ENCODE measurements around the gene GRIK2.

GRIK2 gene

DNA sequence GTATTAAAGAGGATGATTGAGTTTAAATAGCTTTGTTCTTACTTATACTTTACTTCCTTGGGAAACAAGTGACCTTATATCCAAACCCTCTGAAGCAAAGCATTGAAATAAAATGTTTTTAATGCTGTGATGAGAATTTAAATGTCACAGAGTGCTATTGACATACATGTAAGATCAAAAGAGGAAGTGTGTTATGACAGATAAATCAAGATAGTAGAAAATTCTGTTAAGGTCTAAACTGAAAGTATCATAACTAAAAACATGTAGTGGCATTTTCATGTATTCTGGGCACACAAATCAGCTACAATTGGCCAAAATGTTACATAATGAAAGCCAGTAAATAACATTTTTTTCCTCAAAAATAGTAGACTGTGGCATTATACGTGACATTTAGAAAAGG, 318.0 kb downstream of the GRIK2 start:
- DNase-seq (ENCODE audit: low read depth in 2 of 3, low spot score in 2 of 3): no peak

GRCh38 chr6:101716387-101716786, 322.9 kb downstream of the GRIK2 start:
- no peak for DNase-seq (ENCODE audit: low read depth in 2 of 3, low spot score in 2 of 3)

GRCh38 chr6:101716810-101717209, 323.3 kb downstream of the GRIK2 start:
- DNase-seq (ENCODE audit: low read depth in 2 of 3, low spot score in 2 of 3): no peak

GRCh38 chr6:101719521-101719920, 326.0 kb downstream of the GRIK2 start:
- DNase-seq (ENCODE audit: low read depth in 2 of 3, low spot score in 2 of 3): no peak

GRCh38 chr6:101722471-101722870, 329.0 kb downstream of the GRIK2 start:
- DNase-seq (ENCODE audit: low read depth in 2 of 3, low spot score in 2 of 3): no peak

GRCh38 chr6:101722991-101723579, 329.6 kb downstream of the GRIK2 start:
- no peak for DNase-seq (ENCODE audit: low read depth in 2 of 3, low spot score in 2 of 3)

DNA sequence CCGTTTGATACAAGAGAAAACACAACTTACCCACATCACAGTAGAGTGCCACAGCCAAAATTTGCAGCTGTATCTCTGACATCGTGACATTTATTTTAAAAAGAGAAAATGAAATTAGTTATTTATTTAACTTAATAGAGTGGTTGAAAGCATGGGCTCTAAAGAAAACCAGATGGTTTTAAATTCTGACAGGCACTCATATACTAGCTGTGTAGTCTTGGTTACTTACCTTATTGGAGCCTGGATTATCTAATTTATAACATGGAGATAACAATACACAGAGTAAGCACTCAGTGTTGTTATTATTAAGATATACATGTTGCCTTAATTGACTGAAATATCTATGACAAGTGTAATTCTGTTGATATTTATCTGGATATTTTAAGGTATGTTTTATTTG, 334.9 kb downstream of the GRIK2 start:
- DNase-seq (ENCODE audit: low read depth in 2 of 3, low spot score in 2 of 3): no peak

GRCh38 chr6:101728956-101729355, 335.4 kb downstream of the GRIK2 start:
- DNase-seq (ENCODE audit: low read depth in 2 of 3, low spot score in 2 of 3): no peak

GRCh38 chr6:101730954-101731353, 337.4 kb downstream of the GRIK2 start:
- DNase-seq (ENCODE audit: low read depth in 2 of 3, low spot score in 2 of 3): no peak

DNA sequence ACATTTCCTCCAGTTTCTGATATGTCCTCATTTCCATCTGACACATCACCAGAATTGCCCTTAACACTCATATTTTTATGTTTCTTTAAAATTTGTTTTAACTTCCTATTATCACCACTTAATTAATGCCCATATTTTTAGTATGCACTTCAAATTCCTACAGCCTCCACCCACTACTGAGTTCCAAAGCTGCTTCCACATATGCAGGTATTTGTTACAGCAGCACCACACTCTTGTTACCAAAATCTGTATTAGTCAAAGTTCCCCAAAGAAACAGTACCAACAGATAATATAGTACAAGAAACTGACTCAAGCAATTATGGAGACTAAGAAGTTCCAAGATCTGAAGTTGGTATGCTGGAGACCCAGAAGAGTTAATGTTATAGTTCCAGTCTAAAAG, 340.4 kb downstream of the GRIK2 start:
- DNase-seq (ENCODE audit: low read depth in 2 of 3, low spot score in 2 of 3): no peak

DNA sequence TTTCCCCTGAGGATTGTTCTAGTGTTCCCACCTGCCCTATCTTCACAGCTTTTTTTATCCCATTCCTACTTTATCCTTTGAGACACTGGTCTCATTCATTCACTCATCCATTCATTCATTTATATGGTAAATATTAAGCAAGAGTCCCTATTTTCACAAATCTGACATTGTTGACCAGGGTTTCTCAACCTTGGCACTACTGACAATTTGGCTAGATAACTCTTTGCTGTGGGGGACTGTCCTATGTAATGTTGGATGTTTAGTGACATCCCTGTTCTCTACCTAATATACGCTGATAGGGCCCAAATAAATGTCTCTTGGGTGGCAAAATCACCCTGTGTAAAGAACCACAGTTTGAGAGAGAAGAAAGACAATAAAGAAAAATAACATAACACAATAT, 345.0 kb downstream of the GRIK2 start:
- no peak for DNase-seq (ENCODE audit: low read depth in 2 of 3, low spot score in 2 of 3)

DNA sequence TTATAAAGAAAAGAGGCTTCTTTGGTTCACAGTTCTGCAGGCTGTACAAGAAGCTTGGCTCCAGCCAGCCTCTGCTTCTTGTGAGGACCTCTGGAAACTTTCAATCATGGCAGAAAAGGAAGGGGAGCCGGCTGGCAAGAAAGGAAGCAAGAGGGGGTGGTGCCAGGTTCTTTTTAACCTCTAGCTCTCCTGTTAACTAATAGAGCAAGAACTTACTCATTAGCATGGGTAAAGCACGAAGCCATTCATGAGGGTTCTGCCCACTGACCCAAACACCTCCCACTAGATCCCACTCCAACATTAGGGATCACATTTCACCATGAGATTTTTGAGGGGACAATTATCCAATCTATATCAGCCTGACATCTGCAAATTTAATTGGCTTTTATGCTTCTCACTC, 347.1 kb downstream of the GRIK2 start:
- no peak for DNase-seq (ENCODE audit: low read depth in 2 of 3, low spot score in 2 of 3)

GRCh38 chr6:101741474-101742171, 348.1 kb downstream of the GRIK2 start:
- no peak for DNase-seq (ENCODE audit: low read depth in 2 of 3, low spot score in 2 of 3)

DNA sequence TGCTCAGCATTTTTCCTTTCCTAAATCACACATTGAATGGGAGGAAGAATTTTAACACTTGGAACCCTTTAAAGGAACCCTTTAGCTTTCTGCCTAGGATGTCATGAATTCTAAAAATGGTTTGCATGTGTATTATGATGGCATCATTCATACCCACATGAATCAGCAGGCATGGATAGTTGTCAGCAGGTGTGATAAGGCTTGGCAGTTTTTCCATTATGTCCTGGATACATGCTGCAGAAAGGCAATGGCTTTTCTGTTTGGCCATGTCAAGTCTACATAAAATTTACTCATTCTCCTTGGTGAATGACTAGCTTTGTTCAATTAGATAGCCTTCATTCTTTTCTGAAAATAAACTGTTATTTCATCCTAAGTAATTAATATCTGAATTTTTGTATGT, 353.7 kb downstream of the GRIK2 start:
- no peak for DNase-seq (ENCODE audit: low read depth in 2 of 3, low spot score in 2 of 3)

GRCh38 chr6:101747716-101748115, 354.2 kb downstream of the GRIK2 start:
- no peak for DNase-seq (ENCODE audit: low read depth in 2 of 3, low spot score in 2 of 3)

GRCh38 chr6:101755931-101756330, 362.4 kb downstream of the GRIK2 start:
- DNase-seq (ENCODE audit: low read depth in 2 of 3, low spot score in 2 of 3): no peak

- DNase-seq (ENCODE audit: low read depth in 2 of 3, low spot score in 2 of 3): no peak
Measured at GRCh38 chr6:101758368-101758767, 364.9 kb downstream of the GRIK2 start.

GRCh38 chr6:101760843-101761621, 367.5 kb downstream of the GRIK2 start:
- DNase-seq (ENCODE audit: low read depth in 2 of 3, low spot score in 2 of 3): no peak

DNA sequence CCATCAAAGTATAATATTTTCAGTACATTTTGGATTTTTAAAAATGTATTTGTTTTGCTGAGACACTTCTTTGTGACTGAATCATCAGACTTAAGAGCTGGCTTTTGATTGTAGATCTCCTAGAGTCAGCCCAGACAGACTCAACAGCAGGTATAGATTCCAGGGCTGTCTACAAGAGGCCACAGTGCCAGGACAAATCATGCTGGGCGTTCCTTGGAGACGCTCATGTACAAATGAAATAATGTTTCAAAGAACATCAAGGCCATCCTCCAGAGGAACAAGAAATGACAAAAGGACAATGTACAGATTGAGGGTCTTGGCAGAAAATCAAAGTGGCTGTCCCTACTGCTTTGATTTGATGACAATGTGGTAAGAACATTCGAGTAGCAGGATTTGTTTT, 369.3 kb downstream of the GRIK2 start:
- DNase-seq (ENCODE audit: low read depth in 2 of 3, low spot score in 2 of 3): no peak

- no peak for DNase-seq (ENCODE audit: low read depth in 2 of 3, low spot score in 2 of 3)
Measured at GRCh38 chr6:101765281-101765680, 371.8 kb downstream of the GRIK2 start.

- DNase-seq (ENCODE audit: low read depth in 2 of 3, low spot score in 2 of 3): no peak
Measured at GRCh38 chr6:101770116-101770515, 376.6 kb downstream of the GRIK2 start.

DNA sequence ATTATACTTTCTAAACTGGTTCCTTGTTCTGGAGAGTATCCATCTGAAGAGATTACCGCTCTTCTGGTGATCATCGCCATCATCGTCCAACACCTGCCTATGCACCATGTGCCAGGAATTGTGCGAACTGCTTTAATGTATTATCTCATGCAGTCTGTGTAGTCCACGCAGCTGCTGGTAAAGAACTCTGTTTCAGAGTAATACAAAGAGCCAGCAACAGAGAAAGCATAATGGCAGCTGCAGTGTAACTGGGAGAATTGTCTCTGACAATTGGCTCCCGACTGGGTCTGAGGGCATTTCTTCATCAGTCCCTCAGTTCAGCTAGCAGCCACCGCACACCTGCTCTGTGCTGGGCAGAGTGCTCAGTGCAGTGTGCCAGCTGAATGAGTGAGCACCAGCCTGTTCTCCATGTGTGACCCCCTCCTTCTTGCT, 383.4 kb downstream of the GRIK2 start:
- DNase-seq (ENCODE audit: low read depth in 2 of 3, low spot score in 2 of 3): no peak
